ENCODE results near the gene GALNT14.

The GALNT14 gene

GRCh38 chr2:30871440-30871839 lies 266.8 kb downstream of the GALNT14 start (continued):
- TF ChIP-seq, protein P1, sequence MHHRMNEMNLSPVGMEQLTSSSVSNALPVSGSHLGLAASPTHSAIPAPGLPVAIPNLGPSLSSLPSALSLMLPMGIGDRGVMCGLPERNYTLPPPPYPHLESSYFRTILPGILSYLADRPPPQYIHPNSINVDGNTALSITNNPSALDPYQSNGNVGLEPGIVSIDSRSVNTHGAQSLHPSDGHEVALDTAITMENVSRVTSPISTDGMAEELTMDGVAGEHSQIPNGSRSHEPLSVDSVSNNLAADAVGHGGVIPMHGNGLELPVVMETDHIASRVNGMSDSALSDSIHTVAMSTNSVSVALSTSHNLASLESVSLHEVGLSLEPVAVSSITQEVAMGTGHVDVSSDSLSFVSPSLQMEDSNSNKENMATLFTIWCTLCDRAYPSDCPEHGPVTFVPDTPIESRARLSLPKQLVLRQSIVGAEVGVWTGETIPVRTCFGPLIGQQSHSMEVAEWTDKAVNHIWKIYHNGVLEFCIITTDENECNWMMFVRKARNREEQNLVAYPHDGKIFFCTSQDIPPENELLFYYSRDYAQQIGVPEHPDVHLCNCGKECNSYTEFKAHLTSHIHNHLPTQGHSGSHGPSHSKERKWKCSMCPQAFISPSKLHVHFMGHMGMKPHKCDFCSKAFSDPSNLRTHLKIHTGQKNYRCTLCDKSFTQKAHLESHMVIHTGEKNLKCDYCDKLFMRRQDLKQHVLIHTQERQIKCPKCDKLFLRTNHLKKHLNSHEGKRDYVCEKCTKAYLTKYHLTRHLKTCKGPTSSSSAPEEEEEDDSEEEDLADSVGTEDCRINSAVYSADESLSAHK (tag by site-specific recombination; IDR thresholded peaks at IDR 0.05): no peak
- TF ChIP-seq ZNF335 (tag by site-specific recombination; conservative IDR thresholded peaks at IDR 0.05) (no peak), ZNF311 (tag by site-specific recombination; IDR thresholded peaks at IDR 0.05; ENCODE audit: borderline replicate concordance) (no peak), SP7 (tag by site-specific recombination; IDR thresholded peaks at IDR 0.05) (no peak), ZNF48 (tag by site-specific recombination; IDR thresholded peaks at IDR 0.05) (no peak), ZNF10 (tag by site-specific recombination; IDR thresholded peaks at IDR 0.05) (no peak), ZNF394 (tag by site-specific recombination; IDR thresholded peaks at IDR 0.05; ENCODE audit: borderline replicate concordance) (no peak), RBAK (tag by site-specific recombination; IDR thresholded peaks at IDR 0.05) (no peak)

DNA sequence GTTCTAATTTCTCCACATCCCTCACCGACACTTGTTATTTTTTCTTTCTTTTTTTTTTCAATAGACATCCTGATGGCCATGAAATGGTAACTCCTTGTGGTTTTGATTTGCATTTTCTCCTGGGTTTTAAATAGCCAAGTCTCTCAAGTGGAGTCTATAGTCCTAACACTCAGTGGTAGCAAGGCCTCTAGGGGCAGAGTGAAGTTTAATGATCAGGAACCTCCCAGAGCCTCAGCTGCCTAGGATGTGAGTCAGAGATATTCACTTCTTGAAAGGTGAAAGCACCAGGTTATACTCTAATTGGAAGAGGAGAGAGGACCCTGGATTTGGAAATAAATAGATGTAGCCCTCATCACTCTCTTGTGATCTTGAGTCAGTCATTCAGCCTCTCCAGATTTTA lies 268.3 kb downstream of the GALNT14 start:
- H3K36me3 ChIP-seq (ENCODE audit: control insufficient read depth in 2 of 2, insufficient read depth in 1 of 2, low read length in 2 of 2): no peaks in the 10 kb centered on the region
- CTCF ChIA-PET: no interaction called here

GRCh38 chr2:30867385-30867784 lies 270.9 kb downstream of the GALNT14 start:
- H3K9me3 ChIP-seq (ENCODE audit: control insufficient read depth, insufficient read depth, low read depth, low read length): no peaks in the 10 kb centered on the region
- CTCF ChIA-PET: interaction anchor here (0.7 to 9.8 kb wide), 3 partner anchors 22 to 153 kb away, joined by 3 to 96 read pairs (median 3); no protein-coding TSS in a partner anchor
- no peak overlapping the region for H3K4me3 ChIP-seq (ENCODE audit: low read depth, low read length)
- peaks cover 8% of the 10 kb centered on the region for H3K4me1 ChIP-seq (ENCODE audit: control insufficient read depth, insufficient read depth, low read length)
- H3K27ac ChIP-seq (ENCODE audit: extremely low read depth, low read depth, low read length): no peak overlapping the region
- POLR2A ChIA-PET: no interaction called here
- H3K36me3 ChIP-seq (ENCODE audit: control insufficient read depth in 2 of 2, insufficient read depth in 1 of 2, low read length in 2 of 2): no peaks in the 10 kb centered on the region
- TF ChIP-seq ZNF624 (tag by site-specific recombination; IDR thresholded peaks at IDR 0.05): no peak
- no peak for TF ChIP-seq ZNF548 (tag by site-specific recombination; IDR thresholded peaks at IDR 0.05)
- no peak for TF ChIP-seq KLF9 (tag by site-specific recombination; IDR thresholded peaks at IDR 0.05; ENCODE audit: low read depth)
- no peak for TF ChIP-seq ZNF132 (tag by site-specific recombination; IDR thresholded peaks at IDR 0.05; ENCODE audit: borderline replicate concordance)
- TF ChIP-seq ZNF654 (tag by site-specific recombination; IDR thresholded peaks at IDR 0.05; ENCODE audit: low read depth): no peak
- TF ChIP-seq ZBTB11 (tag by site-specific recombination; conservative IDR thresholded peaks at IDR 0.05; ENCODE audit: low read depth): no peak
- TF ChIP-seq, protein P2, sequence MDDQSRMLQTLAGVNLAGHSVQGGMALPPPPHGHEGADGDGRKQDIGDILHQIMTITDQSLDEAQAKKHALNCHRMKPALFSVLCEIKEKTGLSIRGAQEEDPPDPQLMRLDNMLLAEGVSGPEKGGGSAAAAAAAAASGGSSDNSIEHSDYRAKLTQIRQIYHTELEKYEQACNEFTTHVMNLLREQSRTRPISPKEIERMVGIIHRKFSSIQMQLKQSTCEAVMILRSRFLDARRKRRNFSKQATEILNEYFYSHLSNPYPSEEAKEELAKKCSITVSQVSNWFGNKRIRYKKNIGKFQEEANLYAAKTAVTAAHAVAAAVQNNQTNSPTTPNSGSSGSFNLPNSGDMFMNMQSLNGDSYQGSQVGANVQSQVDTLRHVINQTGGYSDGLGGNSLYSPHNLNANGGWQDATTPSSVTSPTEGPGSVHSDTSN (CRISPR knock-in tag; IDR thresholded peaks at IDR 0.05): no peak
- no peak for TF ChIP-seq KLF1 (tag by site-specific recombination; IDR thresholded peaks at IDR 0.05)
- no peak for TF ChIP-seq ZNF837 (tag by site-specific recombination; IDR thresholded peaks at IDR 0.05)

More for the DNA sequence above, 268.3 kb downstream of the GALNT14 start:
- no peak for TF ChIP-seq ZNF621 (tag by site-specific recombination; IDR thresholded peaks at IDR 0.05)
- TF ChIP-seq ZNF48 (tag by site-specific recombination; IDR thresholded peaks at IDR 0.05): no peak
- TF ChIP-seq ZNF24 (tag by site-specific recombination; IDR thresholded peaks at IDR 0.05): no peak
- TF ChIP-seq WT1 (tag by site-specific recombination; IDR thresholded peaks at IDR 0.05): no peak
- TF ChIP-seq ZNF274 (IDR thresholded peaks at IDR 0.05; ENCODE audit: low read length): no peak
- no peak for TF ChIP-seq ZNF274 (tag by site-specific recombination; IDR thresholded peaks at IDR 0.05; ENCODE audit: borderline replicate concordance)
- TF ChIP-seq ZNF211 (tag by site-specific recombination; IDR thresholded peaks at IDR 0.05; ENCODE audit: low read depth): no peak
- no peak for TF ChIP-seq ZNF324 (tag by site-specific recombination; IDR thresholded peaks at IDR 0.05)
- no peak for TF ChIP-seq ZNF837 (tag by site-specific recombination; IDR thresholded peaks at IDR 0.05)
- TF ChIP-seq ZNF140 (tag by site-specific recombination; IDR thresholded peaks at IDR 0.05): no peak
- TF ChIP-seq ZNF184 (tag by site-specific recombination; IDR thresholded peaks at IDR 0.05): no peak
- no peak for TF ChIP-seq ZSCAN4 (tag by site-specific recombination; IDR thresholded peaks at IDR 0.05)
- TF ChIP-seq, protein P3, sequence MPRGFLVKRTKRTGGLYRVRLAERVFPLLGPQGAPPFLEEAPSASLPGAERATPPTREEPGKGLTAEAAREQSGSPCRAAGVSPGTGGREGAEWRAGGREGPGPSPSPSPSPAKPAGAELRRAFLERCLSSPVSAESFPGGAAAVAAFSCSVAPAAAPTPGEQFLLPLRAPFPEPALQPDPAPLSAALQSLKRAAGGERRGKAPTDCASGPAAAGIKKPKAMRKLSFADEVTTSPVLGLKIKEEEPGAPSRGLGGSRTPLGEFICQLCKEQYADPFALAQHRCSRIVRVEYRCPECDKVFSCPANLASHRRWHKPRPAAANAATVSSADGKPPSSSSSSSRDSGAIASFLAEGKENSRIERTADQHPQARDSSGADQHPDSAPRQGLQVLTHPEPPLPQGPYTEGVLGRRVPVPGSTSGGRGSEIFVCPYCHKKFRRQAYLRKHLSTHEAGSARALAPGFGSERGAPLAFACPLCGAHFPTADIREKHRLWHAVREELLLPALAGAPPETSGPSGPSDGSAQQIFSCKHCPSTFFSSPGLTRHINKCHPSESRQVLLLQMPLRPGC (tag by site-specific recombination; IDR thresholded peaks at IDR 0.05): no peak
- no peak for TF ChIP-seq ZNF670 (tag by site-specific recombination; IDR thresholded peaks at IDR 0.05; ENCODE audit: low read depth)
- no peak for TF ChIP-seq ZNF2 (tag by site-specific recombination; IDR thresholded peaks at IDR 0.05)
- no peak for TF ChIP-seq ZFP41 (tag by site-specific recombination; IDR thresholded peaks at IDR 0.05; ENCODE audit: borderline replicate concordance)
- Histone ChIP-seq H3K27ac (ENCODE audit: extremely low read depth, low read depth, low read length) (no peak overlapping the region), H3K4me3 (ENCODE audit: low read depth, low read length) (no peak overlapping the region), H3K9me3 (ENCODE audit: control insufficient read depth, insufficient read depth, low read depth, low read length) (no peaks in the 10 kb centered on the region), H3K4me1 (ENCODE audit: control insufficient read depth, insufficient read depth, low read length) (peaks cover 9% of the 10 kb centered on the region)
- POLR2A ChIA-PET: no interaction called here
